ENCODE data around the gene KCNH3. TPM values are rescaled to one million over a fixed set of nuclear protein-coding genes. Genes with fewer than 3 reads are reported as not detected.
A peak's percentile ranks its signal among the peaks of the same experiment; 100 is the strongest.

Gene KCNH3
- total and polyA plus RNA-seq, 2 of the 13 experiments (the other 11 are each of a cell fraction or from before 2014, with no cell fraction given), result 0.01 to 0.07 TPM

GRCh38 chr12:49580572-49581535 is 42.0 kb downstream of the KCNH3 start (continued):
- TF ChIP-seq MTA1 (CRISPR knock-in tag; IDR thresholded peaks at IDR 0.05; ENCODE audit: borderline replicate concordance), result no peak
- TF ChIP-seq SAP130 (CRISPR knock-in tag; IDR thresholded peaks at IDR 0.05; ENCODE audit: low read depth), result peak; percentile 45; the same call in 1 of the 2 replicates
- no peak for TF ChIP-seq PLSCR1 (CRISPR knock-in tag; IDR thresholded peaks at IDR 0.05; ENCODE audit: borderline replicate concordance)
- no peak for TF ChIP-seq ZNF574 (CRISPR knock-in tag; IDR thresholded peaks at IDR 0.05)
- no peak for TF ChIP-seq ZNF75D (CRISPR knock-in tag; IDR thresholded peaks at IDR 0.05; ENCODE audit: borderline replicate concordance)
- TF ChIP-seq SIN3B (IDR thresholded peaks at IDR 0.05; ENCODE audit: low read length), result no peak
- no peak for TF ChIP-seq ZNF24 (IDR thresholded peaks at IDR 0.05)
- no peak for TF ChIP-seq PHB2 (IDR thresholded peaks at IDR 0.05; ENCODE audit: partially characterized antibody)
- TF ChIP-seq ZNF280B (CRISPR knock-in tag; IDR thresholded peaks at IDR 0.05; ENCODE audit: borderline replicate concordance), result 0 out of 2 replicates have a peak, but pooled peaks have one; percentile 39
- no peak for TF ChIP-seq ZBTB39 (CRISPR knock-in tag; IDR thresholded peaks at IDR 0.05)
- TF ChIP-seq PCBP2 (optimal IDR thresholded peaks at IDR 0.05; ENCODE audit: low read depth, low read length, poor library complexity, severe bottlenecking), result no peak
- TF ChIP-seq ATRX (CRISPR knock-in tag; IDR thresholded peaks at IDR 0.05; ENCODE audit: borderline replicate concordance), result no peak
- TF ChIP-seq ELF1 (CRISPR knock-in tag; IDR thresholded peaks at IDR 0.05), result no peak
- no peak for TF ChIP-seq ASH2L (IDR thresholded peaks at IDR 0.05; ENCODE audit: insufficient read length, low read depth, low read length)
- TF ChIP-seq ZFP36 (IDR thresholded peaks at IDR 0.05; ENCODE audit: borderline replicate concordance, low read depth, low read length, partially characterized antibody), result no peak
- no peak for TF ChIP-seq RFX5 (IDR thresholded peaks at IDR 0.05; ENCODE audit: low read depth, low read length)
- no peak for TF ChIP-seq HDAC2 (CRISPR knock-in tag; IDR thresholded peaks at IDR 0.05)
- no peak for TF ChIP-seq HDAC6 (IDR thresholded peaks at IDR 0.05; ENCODE audit: low read depth, low read length)
- no peak for TF ChIP-seq ZNF737 (CRISPR knock-in tag; IDR thresholded peaks at IDR 0.05; ENCODE audit: borderline replicate concordance)
- no peak for TF ChIP-seq SP1 (IDR thresholded peaks at IDR 0.05)
- no peak for TF ChIP-seq SP1 (CRISPR knock-in tag; IDR thresholded peaks at IDR 0.05)

Data from HepG2 (cell line).